GM23248 (cell line): ENCODE measurements around the gene SNX6.

Experiments
- EZH2 ChIP-seq: fragments of 200-600 bp; sonication (generic); IDR thresholded peaks from 2 replicates; pipeline ENCODE4 v1.6.1; 2018; ENCODE audit warnings: antibody characterized with exemption, mild to moderate bottlenecking; ENCODE audit not compliant: insufficient read depth, poor library complexity, severe bottlenecking
- EZH2phosphoT487 ChIP-seq: fragments of 200-600 bp; sonication (generic); IDR thresholded peaks from 2 replicates; pipeline ENCODE4 v1.6.1; 2018; ENCODE audit warnings: antibody characterized with exemption, moderate library complexity, mild to moderate bottlenecking, low read depth; ENCODE audit not compliant: insufficient read depth

- no peak for TF ChIP-seq EZH2
- no peak for TF ChIP-seq EZH2phosphoT487
These were observed 47.7 kb downstream of the SNX6 start for GRCh38 chr14:34582117-34582680.
